C4-2B (cell line): ENCODE results near the gene ACOX2.

Experiments
- H3K27ac ChIP-seq: fragments of 450-650 bp; 2 replicates; pipeline ENCODE4 v1.5.1; 2017
- CTCF ChIP-seq: fragments of 450-650 bp; conservative IDR thresholded peaks from 2 replicates; pipeline ENCODE4 v1.5.1; 2017; ENCODE audit warnings: mild to moderate bottlenecking
- ZFX ChIP-seq: fragments of 450-650 bp; IDR thresholded peaks from 2 replicates; pipeline ENCODE4 v1.6.1; 2017

The ACOX2 gene

GRCh38 chr3:58519668-58520402, 17.2 kb downstream of the ACOX2 start:
- no peak overlapping the region for H3K27ac ChIP-seq
- no peak for TF ChIP-seq CTCF
- TF ChIP-seq ZFX, result no peak

DNA sequence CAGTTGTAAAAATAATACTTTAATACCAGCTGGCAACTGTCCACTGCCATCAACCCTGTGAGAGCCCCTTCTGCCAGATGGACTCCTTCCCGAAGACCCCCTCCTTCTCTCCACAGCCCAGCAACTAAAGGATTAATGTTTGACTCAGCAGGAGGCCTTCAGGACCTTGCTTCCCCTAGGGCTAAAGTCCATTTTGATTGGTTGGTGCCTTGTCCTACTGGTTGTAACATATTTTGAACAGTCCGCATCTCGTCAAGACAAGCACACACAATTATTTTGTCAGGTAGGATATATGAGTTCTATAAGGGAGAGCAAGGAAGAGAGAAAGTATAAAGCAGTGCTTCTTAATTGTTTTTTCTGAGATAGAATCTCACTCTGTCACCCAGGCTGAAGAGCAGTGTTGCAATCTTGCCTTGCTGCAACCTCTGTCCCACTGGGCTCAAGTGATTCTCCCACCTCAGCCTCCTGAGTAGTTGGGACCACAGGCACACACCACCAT, 18.6 kb downstream of the ACOX2 start:
- no peak overlapping the region for H3K27ac ChIP-seq

DNA sequence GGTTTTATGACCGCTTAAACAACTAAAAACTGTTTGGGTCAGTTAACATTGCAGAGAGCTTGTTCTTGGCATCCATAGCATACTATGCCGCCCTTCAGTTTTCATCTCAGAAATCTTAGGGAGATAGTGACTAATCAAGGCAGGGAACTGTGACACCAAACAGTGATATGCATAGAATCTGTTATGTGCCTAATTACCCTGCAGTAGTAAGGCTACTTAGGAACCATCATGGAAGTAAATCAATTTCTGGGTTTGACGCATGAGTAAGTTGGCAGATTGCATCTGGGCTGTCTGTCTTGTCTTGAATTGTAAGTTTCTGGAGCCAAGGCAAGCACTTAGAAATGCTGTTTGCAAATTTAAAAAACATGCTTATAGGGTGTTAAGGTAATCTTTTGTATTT, 22.6 kb downstream of the ACOX2 start:
- no peak overlapping the region for H3K27ac ChIP-seq
- TF ChIP-seq CTCF (no peak), ZFX (no peak)

More for the DNA sequence above, 18.6 kb downstream of the ACOX2 start:
- TF ChIP-seq CTCF (no peak), ZFX (no peak)

- no peak for TF ChIP-seq ZFX
- TF ChIP-seq CTCF, result no peak
- no peak overlapping the region for H3K27ac ChIP-seq
These were observed 28.6 kb downstream of the ACOX2 start for GRCh38 chr3:58508437-58508836.

GRCh38 chr3:58507356-58508078, 29.5 kb downstream of the ACOX2 start:
- TF ChIP-seq ZFX (no peak), CTCF (no peak)
- H3K27ac ChIP-seq, result no peak overlapping the region

- H3K27ac ChIP-seq, result no peak overlapping the region
- TF ChIP-seq ZFX, result no peak
- no peak for TF ChIP-seq CTCF
These were observed 34.1 kb downstream of the ACOX2 start for GRCh38 chr3:58502872-58503271.

DNA sequence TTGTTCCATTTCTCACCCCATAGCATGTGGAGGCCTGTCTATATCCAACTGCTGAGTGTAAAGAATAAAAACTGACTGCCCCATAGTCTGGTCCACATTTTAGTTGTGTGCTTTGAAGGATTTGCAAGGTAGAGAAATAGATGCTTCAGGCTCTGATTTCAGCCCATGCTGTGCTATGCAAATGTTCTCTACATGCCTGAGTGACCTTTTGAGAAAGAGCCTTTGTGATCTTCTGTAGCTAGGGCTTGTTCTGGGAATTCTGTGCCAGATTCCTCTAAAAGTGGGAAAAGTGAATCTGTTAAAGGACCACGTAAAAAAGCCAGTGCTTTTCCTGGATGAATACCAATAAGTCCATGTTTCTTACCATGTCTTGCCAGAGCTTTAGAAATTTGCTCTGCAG, 39.9 kb downstream of the ACOX2 start:
- no peak for TF ChIP-seq ZFX
- no peak for TF ChIP-seq CTCF

More for the DNA sequence above, 39.9 kb downstream of the ACOX2 start:
- no peak overlapping the region for H3K27ac ChIP-seq
